Hepatocyte (in vitro differentiated cells): ENCODE results near the gene GGCT. TPM values are rescaled to one million over a fixed set of nuclear protein-coding genes. Genes with fewer than 3 reads are reported as not detected.

Experiments used
- DNase-seq: peaks from one replicate; pipeline ENCODE4 v3.0.0-alpha.2; 2016; ENCODE audit warnings: low spot score
- H2AFZ ChIP-seq: fragments of 200-600 bp; sonication (generic); 2 replicates; pipeline ENCODE4 v1.6.0; 2016; ENCODE audit warnings: antibody characterized with exemption, mild to moderate bottlenecking
- H3K27ac ChIP-seq: fragments of 200-600 bp; sonication (generic); 2 replicates; pipeline ENCODE4 v1.5.1; 2016; ENCODE audit warnings: mild to moderate bottlenecking
- H3K27me3 ChIP-seq: fragments of 200-600 bp; sonication (generic); 2 replicates; pipeline ENCODE4 v1.6.1; 2016
- H3K36me3 ChIP-seq: fragments of 200-600 bp; sonication (generic); replicated peaks from 2 replicates; pipeline ENCODE4 v1.5.1; 2016; ENCODE audit warnings: low read depth; ENCODE audit not compliant: insufficient read depth
- H3K4me1 ChIP-seq: fragments of 200-600 bp; sonication (generic); 2 replicates; pipeline ENCODE4 v1.5.1; 2016; ENCODE audit warnings: mild to moderate bottlenecking, moderate library complexity; ENCODE audit not compliant: insufficient read depth
- H3K4me2 ChIP-seq: fragments of 200-600 bp; sonication (generic); 2 replicates; pipeline ENCODE4 v1.6.0; 2016
- H3K4me3 ChIP-seq: fragments of 200-600 bp; sonication (generic); 2 replicates; pipeline ENCODE4 v1.5.1; 2016; ENCODE audit warnings: mild to moderate bottlenecking
- H3K79me2 ChIP-seq: fragments of 200-600 bp; sonication (generic); 2 replicates; pipeline ENCODE4 v1.6.0; 2017; ENCODE audit warnings: mild to moderate bottlenecking
- H3K9me2 ChIP-seq: fragments of 200-600 bp; sonication (generic); replicated peaks from 2 replicates; pipeline ENCODE4 v1.6.0; 2017; ENCODE audit warnings: mild to moderate bottlenecking; ENCODE audit not compliant: insufficient read depth
- H3K9me3 ChIP-seq: fragments of 200-600 bp; sonication (generic); 2 replicates; pipeline ENCODE4 v1.5.1; 2016; ENCODE audit warnings: low read depth, mild to moderate bottlenecking
- H4K20me1 ChIP-seq: fragments of 200-600 bp; sonication (generic); 2 replicates; pipeline ENCODE4 v1.6.0; 2016; ENCODE audit warnings: mild to moderate bottlenecking; ENCODE audit not compliant: insufficient read depth, poor library complexity, severe bottlenecking
- CTCF ChIP-seq: fragments of 200-600 bp; sonication (generic); IDR thresholded peaks from 2 replicates; pipeline ENCODE4 v1.5.1; 2016; ENCODE audit warnings: antibody characterized with exemption, mild to moderate bottlenecking; ENCODE audit not compliant: poor library complexity
- EZH2 ChIP-seq: fragments of 200-600 bp; sonication (generic); IDR thresholded peaks from 2 replicates; pipeline ENCODE4 v1.6.1; 2016; ENCODE audit warnings: antibody characterized with exemption, mild to moderate bottlenecking, borderline replicate concordance
- EZH2phosphoT487 ChIP-seq: fragments of 200-600 bp; sonication (generic); IDR thresholded peaks from one replicate; pipeline ENCODE4 v1.6.1; 2018; ENCODE audit warnings: antibody characterized with exemption, mild to moderate bottlenecking, low read depth, moderate library complexity; ENCODE audit not compliant: unreplicated experiment, severe bottlenecking
- WGBS: methylation state at CpG from one replicate; pipeline ENCODE4 v1.1.6; 2016; ENCODE audit warnings: low lambda C conversion rate; ENCODE audit errors: missing lambda C conversion rate; 5-methylcytosine and 5-hydroxymethylcytosine counted together
- polyA plus RNA-seq: library from polyadenylated mRNA; unstranded; fragments of >200 nt; fragmentation: Nextera tagmentation; extraction: Ambion mirVana; gene quantifications from 2 replicates; pipeline ENCODE4 v1.2.1, GENCODE V29; 2016
- total RNA-seq: library from RNA; depleted of rRNA; stranded (reverse); fragments of >200 nt; gene quantifications from 2 replicates; pipeline ENCODE4 v1.2.3, GENCODE V29; 2014

Gene GGCT
- total and polyA plus RNA-seq, 2 experiments from 2014 or later: 43.4 to 55.7 TPM

- Histone ChIP-seq H3K27ac (no peak overlapping the region), H3K36me3 (no peaks in the 10 kb centered on the region), H3K4me2 (no peak overlapping the region), H2AFZ (no peak overlapping the region), H3K9me3 (no peaks in the 10 kb centered on the region), H3K79me2 (no peaks in the 10 kb centered on the region), H3K4me1 (peaks cover 4% of the 10 kb centered on the region), H3K27me3 (no peaks in the 10 kb centered on the region), H4K20me1 (no peaks in the 10 kb centered on the region), H3K4me3 (no peak overlapping the region), H3K9me2 (no peaks in the 10 kb centered on the region)
- WGBS: 87% methylated on average over 1 of the region's 1 CpG
- TF ChIP-seq EZH2 (no peak), EZH2phosphoT487 (no peak), CTCF (no peak)
- no peak for DNase-seq
These were observed 47.7 kb upstream of the GGCT start for GRCh38 chr7:30552330-30552729.

- Histone ChIP-seq H3K4me2 (no peak overlapping the region), H3K79me2 (no peaks in the 10 kb centered on the region), H3K4me1 (peaks cover 9% of the 10 kb centered on the region), H3K27me3 (no peaks in the 10 kb centered on the region), H3K4me3 (no peak overlapping the region), H3K27ac (peak overlapping the region; percentile 80), H4K20me1 (no peaks in the 10 kb centered on the region), H3K9me2 (no peaks in the 10 kb centered on the region), H3K9me3 (no peaks in the 10 kb centered on the region), H3K36me3 (no peaks in the 10 kb centered on the region), H2AFZ (no peak overlapping the region)
- 83% methylated on average over 7 of the region's 7 CpGs for whole genome bisulfite sequencing
- no peak for TF ChIP-seq EZH2
- TF ChIP-seq EZH2phosphoT487: no peak
- TF ChIP-seq CTCF: no peak
- DNase-seq: no peak
These were observed 45.4 kb upstream of the GGCT start for GRCh38 chr7:30549931-30550493.

GRCh38 chr7:30548845-30549244 is 44.2 kb upstream of the GGCT start:
- peak; percentile 87 for DNase-seq

More at GRCh38 chr7:30548845-30549244, 44.2 kb upstream of the GGCT start:
- Histone ChIP-seq H2AFZ (peak overlapping the region; percentile 27), H3K4me3 (no peak overlapping the region), H3K79me2 (no peaks in the 10 kb centered on the region), H4K20me1 (no peaks in the 10 kb centered on the region), H3K4me2 (no peak overlapping the region), H3K9me3 (no peaks in the 10 kb centered on the region), H3K4me1 (peaks cover 9% of the 10 kb centered on the region), H3K36me3 (no peaks in the 10 kb centered on the region), H3K9me2 (no peaks in the 10 kb centered on the region), H3K27ac (peak overlapping the region; percentile 72), H3K27me3 (no peaks in the 10 kb centered on the region)
- 9% methylated on average over 6 of the region's 6 CpGs for WGBS
- TF ChIP-seq CTCF (peak; percentile 77), EZH2 (no peak)
